NCI-H748 treated with DMSO at 0.1 percent for 48 hours (cell line): ENCODE results near the gene TBL1X.

Experiments used
- DNase-seq: peaks from one replicate; lab custom pipeline; 2025; lab: John Stamatoyannopoulos, UW

Gene TBL1X

DNA sequence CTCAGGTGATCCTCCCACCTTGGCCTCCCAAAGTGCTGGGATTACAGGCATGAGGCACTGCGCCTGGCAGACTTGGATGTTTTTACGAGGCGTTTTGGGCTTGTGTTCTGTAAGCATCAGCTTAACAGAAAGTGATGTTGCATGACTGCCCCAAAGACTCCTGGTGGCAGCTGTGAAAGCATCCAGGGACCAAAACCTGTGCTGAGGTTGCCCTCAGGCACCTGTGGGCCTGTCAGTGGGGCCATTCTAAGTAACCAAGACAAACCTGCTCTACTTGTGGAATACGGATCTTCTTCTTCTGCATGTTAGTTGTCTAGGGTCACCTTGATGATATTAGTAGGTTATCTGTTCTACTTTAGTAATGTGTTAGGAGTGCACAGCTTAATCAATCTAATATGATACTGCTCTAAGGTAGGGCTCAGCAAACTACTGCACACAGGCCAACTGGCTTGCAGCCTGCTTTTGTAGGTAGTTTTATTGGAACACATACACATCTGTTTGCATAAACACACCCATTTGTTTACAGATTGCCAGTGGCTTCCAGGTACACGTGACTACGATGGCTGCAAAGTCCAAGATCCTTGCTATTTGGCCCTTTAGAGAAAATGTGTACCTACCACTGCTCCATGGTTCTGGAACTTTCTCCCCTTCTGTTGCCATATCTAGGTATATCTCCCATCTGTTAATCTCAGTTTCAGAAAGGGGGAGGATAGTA, 164.1 kb downstream of the TBL1X start:
- DNase-seq, result no peak

- no peak for DNase-seq
These were observed 169.7 kb downstream of the TBL1X start for GRCh38 chrX:9634551-9634950.

- no peak for DNase-seq
These were observed 170.5 kb downstream of the TBL1X start for GRCh38 chrX:9635368-9635767.

GRCh38 chrX:9635803-9636202, 170.9 kb downstream of the TBL1X start:
- DNase-seq, result no peak

DNA sequence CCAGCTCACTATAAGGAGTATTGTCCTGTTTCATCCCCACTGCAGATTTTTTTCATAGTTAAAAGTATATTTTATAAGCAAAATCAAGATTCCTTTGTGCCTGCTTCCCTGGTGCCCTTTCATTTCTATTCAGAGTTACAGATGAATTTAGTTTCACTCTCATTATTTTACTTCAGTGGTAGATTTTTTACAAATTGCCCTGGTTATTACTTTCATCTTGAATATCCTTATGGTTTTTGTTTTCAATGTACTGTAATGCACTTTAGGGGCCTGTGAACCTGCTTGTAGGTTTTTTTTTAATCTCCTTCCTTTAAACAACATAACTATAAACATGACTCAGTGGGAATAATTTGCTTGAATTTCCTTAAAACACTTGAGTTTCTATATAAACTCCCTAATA, 174.0 kb downstream of the TBL1X start:
- DNase-seq, result no peak

DNA sequence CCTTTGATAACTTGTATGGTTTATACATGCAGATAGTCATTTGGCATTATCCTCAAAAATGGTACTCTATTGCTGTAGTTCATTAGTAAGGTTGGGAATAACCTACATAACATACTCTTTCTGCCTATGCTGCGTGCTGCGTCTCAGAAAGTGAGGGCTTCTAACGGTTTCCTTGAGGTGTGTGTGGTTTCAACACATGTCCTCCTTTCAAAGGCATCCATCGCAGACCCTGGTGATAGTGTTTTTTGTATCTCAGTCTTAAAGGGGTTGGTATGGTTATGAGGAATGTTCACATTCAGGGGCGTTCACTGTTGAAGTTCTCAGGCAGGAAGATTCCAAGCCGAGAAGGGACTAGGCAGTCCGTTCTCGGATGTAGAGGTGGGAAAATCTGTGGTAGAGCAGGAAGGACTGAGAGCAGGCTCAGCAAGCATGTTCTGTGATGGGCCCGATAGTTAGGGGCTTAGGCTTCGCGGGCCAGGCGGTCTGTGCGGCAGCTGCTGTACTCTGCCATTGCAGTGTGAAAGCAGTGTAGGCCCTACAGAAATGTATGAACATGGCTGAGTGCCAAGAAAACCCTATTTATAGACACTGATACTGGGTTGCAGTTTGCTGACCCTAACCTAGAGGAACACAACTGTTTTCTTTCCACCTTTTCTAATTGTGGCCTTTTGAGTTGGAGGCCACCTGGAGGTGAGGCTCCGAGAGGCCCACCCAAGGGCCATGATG, 177.6 kb downstream of the TBL1X start:
- DNase-seq, result no peak

GRCh38 chrX:9643807-9644206, 178.9 kb downstream of the TBL1X start:
- no peak for DNase-seq

GRCh38 chrX:9644335-9644734, 179.5 kb downstream of the TBL1X start:
- no peak for DNase-seq

GRCh38 chrX:9646471-9647224, 181.8 kb downstream of the TBL1X start:
- no peak for DNase-seq

GRCh38 chrX:9647431-9647830, 182.6 kb downstream of the TBL1X start:
- DNase-seq, result no peak

DNA sequence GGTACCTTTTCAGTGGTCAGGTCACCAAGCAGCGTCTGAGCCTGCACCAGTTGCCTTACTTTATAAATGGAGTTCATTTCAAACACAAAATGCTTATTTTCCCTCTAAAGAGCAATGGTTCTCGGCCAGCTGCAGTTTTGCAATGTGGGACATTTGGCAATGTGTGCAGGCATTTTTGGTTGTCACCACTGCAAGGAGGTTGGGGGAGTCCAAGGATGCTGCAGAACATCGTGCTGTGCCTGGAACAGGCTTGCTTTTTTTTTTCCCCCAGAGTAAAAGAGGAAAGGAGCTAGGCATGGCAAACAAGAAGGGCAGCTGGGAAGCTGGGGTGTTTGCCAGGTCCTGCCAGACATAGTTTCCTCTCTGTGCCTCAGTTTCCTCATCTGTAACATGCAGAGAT, 185.2 kb downstream of the TBL1X start:
- no peak for DNase-seq

DNA sequence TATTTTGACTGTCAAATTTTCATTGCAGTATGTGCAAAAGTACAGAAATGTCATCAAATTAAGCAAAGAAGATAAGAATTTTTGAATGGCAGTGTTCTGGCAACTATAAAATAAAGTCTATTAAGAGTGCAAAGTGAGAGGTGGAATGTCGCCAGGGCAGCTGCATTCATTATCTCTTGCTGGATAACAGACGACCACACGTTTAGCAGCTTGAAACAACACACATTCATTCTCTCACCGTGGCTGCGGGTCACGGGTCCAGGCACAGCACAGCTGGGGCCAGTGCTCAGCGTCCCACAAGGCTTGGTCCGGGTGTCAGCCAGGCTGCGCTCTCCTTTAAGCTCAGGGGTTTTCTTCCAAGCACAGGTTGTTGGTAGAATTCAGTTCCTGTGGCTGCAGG, 186.9 kb downstream of the TBL1X start:
- DNase-seq, result no peak

- DNase-seq, result no peak
These were observed 190.1 kb downstream of the TBL1X start for GRCh38 chrX:9654929-9655328.

- DNase-seq, result peak; percentile 52
These were observed 191.4 kb downstream of the TBL1X start for GRCh38 chrX:9656277-9656676.

DNA sequence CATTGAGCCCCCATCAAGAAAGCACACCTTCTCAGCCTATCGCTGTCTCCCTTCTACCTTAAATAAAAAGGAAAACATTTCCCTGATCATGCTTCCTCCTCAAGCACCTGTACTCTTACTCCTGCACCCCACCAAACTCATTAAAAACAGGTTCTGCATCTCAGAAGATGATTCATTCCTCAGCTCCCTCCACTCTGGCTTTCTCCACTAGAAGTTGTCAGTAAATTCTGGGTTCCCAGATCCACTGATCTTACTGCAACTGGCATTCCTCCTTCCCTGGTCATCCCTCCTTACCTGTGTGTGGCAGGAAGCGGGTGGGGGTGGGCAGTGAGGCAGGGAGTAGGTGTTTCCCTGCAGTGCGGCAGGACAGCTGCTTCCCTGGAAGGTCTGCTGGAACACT, 192.0 kb downstream of the TBL1X start:
- DNase-seq, result no peak

DNA sequence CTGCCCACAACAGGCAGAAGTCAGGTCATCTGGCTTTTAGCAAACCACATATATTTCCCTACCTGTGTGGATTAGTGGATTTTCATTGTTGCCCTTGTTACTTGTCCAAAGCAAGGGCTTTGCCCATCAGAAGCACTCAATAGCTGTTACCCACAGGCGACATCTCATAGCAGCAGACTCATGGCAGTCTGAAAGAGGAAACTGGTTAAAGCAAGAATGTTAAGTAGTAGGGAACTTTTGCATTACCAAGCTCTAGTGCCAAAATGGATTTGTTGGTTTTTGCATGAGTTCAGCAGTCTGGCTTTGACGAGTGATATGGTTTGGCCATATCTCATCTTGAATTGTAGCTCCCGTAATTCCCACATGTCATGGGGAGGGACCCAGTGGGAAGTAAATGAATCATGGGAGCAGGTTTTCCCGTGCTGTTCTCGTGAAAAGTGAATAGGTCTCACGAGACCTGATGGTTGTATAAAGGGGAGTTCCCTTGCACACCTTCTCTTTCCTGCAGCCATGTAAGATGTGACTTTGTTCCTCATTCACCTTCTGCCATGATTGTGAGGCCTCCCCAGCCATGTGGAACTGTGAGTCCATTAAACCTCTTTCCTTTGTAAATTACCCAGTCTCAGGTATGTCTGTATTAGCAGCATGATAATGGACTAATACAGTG, 192.9 kb downstream of the TBL1X start:
- DNase-seq, result no peak

GRCh38 chrX:9658409-9658808, 193.6 kb downstream of the TBL1X start:
- DNase-seq, result no peak

GRCh38 chrX:9659571-9660195, 194.8 kb downstream of the TBL1X start:
- DNase-seq, result no peak

DNA sequence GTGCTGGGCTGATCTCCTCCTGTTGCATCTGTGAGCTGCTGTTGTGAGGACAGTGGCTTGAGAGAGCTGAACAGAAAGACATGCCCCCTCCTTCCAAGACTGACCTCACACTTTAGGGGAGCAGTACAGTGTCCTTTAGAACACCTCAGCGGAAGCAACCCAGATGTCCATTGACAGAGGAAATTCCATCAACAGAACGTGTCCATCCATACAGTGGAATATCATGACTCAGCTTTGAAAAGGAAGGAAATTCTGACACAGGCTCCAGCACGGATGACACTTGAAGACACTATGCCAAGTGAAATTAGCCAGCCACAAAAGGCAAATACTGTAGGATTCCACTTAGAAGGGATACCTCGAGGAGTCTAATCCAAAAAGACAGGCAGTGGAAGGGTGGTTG, 197.3 kb downstream of the TBL1X start:
- DNase-seq, result no peak

DNA sequence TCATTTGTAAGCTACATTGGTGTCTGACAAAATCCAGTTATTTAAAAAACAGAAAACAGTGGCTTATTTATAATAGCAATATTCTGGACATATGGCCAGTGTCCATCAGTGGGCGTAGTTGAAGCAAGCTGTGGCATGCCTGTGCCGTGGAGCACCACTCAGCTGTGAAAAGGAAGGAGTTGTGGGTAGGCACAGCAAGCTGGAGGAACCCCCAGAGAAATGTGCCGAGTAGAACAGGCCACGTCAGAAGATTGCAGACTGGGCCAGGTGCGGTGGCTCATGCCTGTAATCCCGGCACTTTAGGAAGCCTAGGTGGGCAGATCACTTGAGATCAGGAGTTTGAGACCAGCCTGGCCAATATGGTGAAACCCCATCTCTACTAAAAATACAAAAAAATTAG, 198.4 kb downstream of the TBL1X start:
- DNase-seq, result no peak

GRCh38 chrX:9664224-9664623, 199.4 kb downstream of the TBL1X start:
- DNase-seq, result no peak

DNA sequence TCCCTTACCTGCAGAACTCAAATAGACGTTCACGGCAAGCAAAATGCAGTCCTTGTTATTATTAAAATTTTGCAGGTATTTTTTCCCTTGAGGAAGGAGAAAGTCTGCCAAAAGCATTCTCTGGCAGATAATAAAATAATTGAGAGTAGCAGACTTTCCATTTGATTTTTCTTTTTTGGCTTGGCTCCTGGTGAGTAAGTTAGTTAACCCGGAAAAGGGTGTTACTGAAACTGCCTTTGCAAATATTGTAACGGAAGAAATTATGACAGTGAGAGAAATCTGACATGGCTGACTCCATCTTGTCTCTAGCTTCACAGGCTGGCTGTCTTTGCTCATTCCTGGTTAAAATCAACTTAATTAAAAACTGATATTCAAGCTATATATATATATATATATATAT, 200.3 kb downstream of the TBL1X start:
- no peak for DNase-seq
